Measurements from ENCODE around the gene NIBAN1.

The NIBAN1 gene, protein sequence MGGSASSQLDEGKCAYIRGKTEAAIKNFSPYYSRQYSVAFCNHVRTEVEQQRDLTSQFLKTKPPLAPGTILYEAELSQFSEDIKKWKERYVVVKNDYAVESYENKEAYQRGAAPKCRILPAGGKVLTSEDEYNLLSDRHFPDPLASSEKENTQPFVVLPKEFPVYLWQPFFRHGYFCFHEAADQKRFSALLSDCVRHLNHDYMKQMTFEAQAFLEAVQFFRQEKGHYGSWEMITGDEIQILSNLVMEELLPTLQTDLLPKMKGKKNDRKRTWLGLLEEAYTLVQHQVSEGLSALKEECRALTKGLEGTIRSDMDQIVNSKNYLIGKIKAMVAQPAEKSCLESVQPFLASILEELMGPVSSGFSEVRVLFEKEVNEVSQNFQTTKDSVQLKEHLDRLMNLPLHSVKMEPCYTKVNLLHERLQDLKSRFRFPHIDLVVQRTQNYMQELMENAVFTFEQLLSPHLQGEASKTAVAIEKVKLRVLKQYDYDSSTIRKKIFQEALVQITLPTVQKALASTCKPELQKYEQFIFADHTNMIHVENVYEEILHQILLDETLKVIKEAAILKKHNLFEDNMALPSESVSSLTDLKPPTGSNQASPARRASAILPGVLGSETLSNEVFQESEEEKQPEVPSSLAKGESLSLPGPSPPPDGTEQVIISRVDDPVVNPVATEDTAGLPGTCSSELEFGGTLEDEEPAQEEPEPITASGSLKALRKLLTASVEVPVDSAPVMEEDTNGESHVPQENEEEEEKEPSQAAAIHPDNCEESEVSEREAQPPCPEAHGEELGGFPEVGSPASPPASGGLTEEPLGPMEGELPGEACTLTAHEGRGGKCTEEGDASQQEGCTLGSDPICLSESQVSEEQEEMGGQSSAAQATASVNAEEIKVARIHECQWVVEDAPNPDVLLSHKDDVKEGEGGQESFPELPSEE

DNA sequence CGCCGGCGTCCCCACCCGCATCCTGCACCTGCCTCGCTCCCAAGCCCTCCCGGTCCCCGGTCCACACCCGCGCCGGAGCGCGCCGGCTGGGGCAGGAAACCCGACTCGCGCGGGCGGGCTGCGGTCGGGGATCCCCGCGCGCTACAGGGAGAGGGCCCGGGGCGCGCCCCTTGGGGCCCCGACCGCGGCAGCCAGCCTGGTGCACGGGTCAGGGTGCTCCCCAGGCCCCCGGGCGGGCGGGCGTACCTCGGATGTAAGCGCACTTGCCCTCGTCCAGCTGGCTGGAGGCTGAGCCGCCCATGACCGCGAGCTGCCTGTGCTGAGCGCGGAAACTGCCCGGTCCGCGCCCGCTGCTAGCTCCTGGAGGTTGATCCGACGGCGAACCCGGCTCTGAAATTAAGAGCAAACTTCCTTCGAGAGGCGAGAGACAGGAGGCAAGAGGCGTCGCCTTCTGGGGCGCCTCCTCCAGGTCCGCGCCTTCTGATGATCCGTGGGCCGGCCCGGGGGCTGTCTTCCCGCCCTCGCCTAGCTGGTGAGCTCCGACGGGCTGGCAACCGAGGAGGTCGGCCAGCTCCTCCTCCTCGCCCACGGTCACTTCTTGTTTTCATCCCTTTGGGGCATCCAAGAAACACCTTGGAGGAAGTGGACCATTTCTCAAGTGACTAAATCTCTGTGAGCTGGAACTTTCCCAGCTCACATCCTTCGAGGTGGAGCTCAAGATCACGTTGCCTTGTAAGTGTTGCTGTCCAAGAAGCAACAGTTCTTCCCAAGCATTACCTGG is at the start of gene NIBAN1:
Gene NIBAN1 (minus strand): TSS at position 453 of the 781 bp plus-strand sequence. CDS start 152 bp downstream, at position 301.
- TF ChIP-seq, protein P1, sequence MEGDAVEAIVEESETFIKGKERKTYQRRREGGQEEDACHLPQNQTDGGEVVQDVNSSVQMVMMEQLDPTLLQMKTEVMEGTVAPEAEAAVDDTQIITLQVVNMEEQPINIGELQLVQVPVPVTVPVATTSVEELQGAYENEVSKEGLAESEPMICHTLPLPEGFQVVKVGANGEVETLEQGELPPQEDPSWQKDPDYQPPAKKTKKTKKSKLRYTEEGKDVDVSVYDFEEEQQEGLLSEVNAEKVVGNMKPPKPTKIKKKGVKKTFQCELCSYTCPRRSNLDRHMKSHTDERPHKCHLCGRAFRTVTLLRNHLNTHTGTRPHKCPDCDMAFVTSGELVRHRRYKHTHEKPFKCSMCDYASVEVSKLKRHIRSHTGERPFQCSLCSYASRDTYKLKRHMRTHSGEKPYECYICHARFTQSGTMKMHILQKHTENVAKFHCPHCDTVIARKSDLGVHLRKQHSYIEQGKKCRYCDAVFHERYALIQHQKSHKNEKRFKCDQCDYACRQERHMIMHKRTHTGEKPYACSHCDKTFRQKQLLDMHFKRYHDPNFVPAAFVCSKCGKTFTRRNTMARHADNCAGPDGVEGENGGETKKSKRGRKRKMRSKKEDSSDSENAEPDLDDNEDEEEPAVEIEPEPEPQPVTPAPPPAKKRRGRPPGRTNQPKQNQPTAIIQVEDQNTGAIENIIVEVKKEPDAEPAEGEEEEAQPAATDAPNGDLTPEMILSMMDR (conservative IDR thresholded peaks at IDR 0.05) = no peak; the same call in none of the 2 replicates
- peak within 1 kb of the TSS; percentile 58 for H3K27ac ChIP-seq

- no peak overlapping the region for H3K27ac ChIP-seq
Measured at GRCh38 chr1:185017966-185018365, 43.7 kb upstream of the NIBAN1 start.

DNA sequence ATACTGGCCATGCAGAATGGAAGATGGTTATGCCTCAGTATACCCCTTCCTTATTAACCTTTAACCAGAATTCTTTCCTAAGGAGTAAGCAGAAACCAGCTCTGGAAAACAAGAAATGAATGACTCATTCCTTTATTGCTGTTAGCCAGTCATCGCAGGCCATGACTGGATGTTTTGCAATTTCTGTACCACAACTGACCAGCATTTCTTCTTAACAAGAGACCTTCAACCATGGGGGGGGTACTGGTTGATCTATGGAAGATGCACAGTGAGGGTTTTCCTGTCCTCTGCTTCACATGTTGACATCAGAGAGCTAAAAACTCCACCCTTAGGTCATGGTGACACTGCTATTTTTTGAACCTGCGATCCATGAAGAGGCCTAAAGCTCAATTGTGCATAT is 43.0 kb upstream of the NIBAN1 start:
- no peak overlapping the region for H3K27ac ChIP-seq
- TF ChIP-seq, protein P1 (conservative IDR thresholded peaks at IDR 0.05) = no peak

More at GRCh38 chr1:185017966-185018365, 43.7 kb upstream of the NIBAN1 start:
- TF ChIP-seq, protein P1 (conservative IDR thresholded peaks at IDR 0.05) = no peak

- TF ChIP-seq, protein P1 (conservative IDR thresholded peaks at IDR 0.05) = no peak
- H3K27ac ChIP-seq = no peak overlapping the region
Measured at GRCh38 chr1:185016880-185017279, 42.6 kb upstream of the NIBAN1 start.

- H3K27ac ChIP-seq = no peak overlapping the region
- TF ChIP-seq, protein P1 (conservative IDR thresholded peaks at IDR 0.05) = no peak
Measured at GRCh38 chr1:185015631-185016030, 41.3 kb upstream of the NIBAN1 start.

GRCh38 chr1:185014941-185015340 is 40.6 kb upstream of the NIBAN1 start:
- no peak overlapping the region for H3K27ac ChIP-seq
- TF ChIP-seq, protein P1 (conservative IDR thresholded peaks at IDR 0.05) = no peak
